ENCODE data around the gene ARRB2.

DNA sequence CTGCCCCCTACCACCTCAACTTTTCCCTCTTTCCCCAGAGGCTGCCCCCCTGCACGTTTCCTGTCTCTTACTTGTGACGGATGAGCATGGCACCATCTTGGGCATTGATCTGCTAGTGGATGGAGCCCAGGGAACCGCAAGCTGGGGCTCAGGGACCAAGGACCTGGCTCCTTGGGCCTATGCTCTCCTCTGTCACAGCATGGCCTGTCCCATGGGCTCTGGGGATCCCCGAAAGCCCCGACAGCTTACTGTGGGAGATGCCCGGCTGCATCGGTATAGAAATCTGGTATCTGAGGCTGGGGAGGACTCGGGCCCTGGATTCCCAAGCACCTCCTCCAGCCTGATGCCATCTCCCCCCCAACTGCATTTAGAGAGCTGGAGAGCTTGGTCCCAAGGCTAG is 31.1 kb downstream of the ARRB2 start:
- no peak for TF ChIP-seq EZH2 (IDR thresholded peaks at IDR 0.05; ENCODE audit: low read length)
- TF ChIP-seq, protein P1, sequence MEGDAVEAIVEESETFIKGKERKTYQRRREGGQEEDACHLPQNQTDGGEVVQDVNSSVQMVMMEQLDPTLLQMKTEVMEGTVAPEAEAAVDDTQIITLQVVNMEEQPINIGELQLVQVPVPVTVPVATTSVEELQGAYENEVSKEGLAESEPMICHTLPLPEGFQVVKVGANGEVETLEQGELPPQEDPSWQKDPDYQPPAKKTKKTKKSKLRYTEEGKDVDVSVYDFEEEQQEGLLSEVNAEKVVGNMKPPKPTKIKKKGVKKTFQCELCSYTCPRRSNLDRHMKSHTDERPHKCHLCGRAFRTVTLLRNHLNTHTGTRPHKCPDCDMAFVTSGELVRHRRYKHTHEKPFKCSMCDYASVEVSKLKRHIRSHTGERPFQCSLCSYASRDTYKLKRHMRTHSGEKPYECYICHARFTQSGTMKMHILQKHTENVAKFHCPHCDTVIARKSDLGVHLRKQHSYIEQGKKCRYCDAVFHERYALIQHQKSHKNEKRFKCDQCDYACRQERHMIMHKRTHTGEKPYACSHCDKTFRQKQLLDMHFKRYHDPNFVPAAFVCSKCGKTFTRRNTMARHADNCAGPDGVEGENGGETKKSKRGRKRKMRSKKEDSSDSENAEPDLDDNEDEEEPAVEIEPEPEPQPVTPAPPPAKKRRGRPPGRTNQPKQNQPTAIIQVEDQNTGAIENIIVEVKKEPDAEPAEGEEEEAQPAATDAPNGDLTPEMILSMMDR (optimal IDR thresholded peaks at IDR 0.05 in 1 of 3, IDR thresholded peaks at IDR 0.05 in 1 of 3, conservative IDR thresholded peaks at IDR 0.05 in 1 of 3; ENCODE audit: extremely low read depth in 1 of 3, insufficient read depth in 2 of 3, low read length in 3 of 3) = no peak
